ENCODE results near the gene BICDL1. TPM values are rescaled to one million over a fixed set of nuclear protein-coding genes. Genes with fewer than 3 reads are reported as not detected.

The BICDL1 gene
- total RNA-seq, 4 donors from 2014 or later, result 58.6 to 219 (median 61.6) TPM; not detected in 1

- ATAC-seq (ENCODE audit: low FRiP score), result no peak
- TF ChIP-seq, protein P1, sequence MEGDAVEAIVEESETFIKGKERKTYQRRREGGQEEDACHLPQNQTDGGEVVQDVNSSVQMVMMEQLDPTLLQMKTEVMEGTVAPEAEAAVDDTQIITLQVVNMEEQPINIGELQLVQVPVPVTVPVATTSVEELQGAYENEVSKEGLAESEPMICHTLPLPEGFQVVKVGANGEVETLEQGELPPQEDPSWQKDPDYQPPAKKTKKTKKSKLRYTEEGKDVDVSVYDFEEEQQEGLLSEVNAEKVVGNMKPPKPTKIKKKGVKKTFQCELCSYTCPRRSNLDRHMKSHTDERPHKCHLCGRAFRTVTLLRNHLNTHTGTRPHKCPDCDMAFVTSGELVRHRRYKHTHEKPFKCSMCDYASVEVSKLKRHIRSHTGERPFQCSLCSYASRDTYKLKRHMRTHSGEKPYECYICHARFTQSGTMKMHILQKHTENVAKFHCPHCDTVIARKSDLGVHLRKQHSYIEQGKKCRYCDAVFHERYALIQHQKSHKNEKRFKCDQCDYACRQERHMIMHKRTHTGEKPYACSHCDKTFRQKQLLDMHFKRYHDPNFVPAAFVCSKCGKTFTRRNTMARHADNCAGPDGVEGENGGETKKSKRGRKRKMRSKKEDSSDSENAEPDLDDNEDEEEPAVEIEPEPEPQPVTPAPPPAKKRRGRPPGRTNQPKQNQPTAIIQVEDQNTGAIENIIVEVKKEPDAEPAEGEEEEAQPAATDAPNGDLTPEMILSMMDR (IDR thresholded peaks at IDR 0.05), result no peak
- DNase-seq (ENCODE audit: low spot score), result no peak
These were observed 151.6 kb downstream of the BICDL1 start for GRCh38 chr12:120140603-120141002.

DNA sequence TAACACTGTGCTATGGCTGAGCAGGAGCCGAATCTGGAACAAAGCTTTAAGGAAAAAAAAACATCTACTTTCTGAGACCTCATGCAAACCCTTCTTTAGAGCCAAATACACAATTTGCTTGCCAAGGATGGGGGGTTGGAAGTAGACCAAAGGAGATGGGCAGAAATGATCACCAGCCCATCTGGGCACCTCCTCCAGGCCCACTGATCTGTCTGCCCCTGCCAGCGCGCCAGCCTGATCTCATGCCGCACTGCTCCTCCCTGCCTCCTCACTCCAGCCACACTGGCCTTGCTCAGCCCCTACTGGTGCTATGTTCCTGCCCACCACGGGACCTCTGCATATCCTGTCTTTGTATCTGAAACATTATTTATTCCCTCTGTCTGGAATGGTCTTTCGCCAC lies 152.3 kb downstream of the BICDL1 start:
- TF ChIP-seq, protein P1 (IDR thresholded peaks at IDR 0.05), result no peak
- ATAC-seq (ENCODE audit: low FRiP score) (no peak), DNase-seq (ENCODE audit: low spot score) (no peak)

DNA sequence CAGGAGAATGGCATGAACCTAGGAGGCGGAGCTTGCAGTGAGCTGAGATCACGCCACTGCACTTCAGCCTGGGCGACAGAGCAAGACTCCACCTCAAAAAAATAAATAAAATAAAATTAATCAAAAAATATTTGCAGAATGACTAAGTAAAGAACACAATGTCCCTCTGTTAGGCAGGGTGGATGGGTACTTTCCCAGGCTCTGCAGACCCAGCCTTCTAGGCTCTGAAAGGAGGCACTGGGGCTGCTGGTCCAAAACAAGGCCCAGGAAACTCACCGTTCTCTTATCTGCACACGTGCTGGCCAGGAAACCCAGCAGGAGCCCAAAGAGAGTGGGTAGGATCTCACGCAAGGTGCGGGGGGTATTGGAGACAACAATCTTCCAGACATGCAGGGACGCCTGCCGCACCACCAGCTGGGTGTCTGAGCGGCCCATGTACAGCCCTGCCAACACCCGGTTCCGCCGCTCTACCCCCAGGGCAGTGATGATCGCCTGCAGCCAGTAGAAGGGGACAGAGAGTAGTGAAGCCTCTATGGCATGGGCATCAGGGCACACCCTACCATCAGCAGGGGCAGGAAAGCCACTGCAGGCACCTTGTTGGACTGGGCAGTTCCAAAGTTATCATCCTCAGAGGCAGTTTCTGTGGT lies 153.3 kb downstream of the BICDL1 start:
- TF ChIP-seq, protein P1 (IDR thresholded peaks at IDR 0.05), result no peak
- ATAC-seq (ENCODE audit: low FRiP score) (no peak), DNase-seq (ENCODE audit: low spot score) (no peak)

Small RNA genes within 50 kb of the gene (small RNA-seq; reads per million reads assigned to genes)
- gene AC004812.1, result not detected

Other genes with a start within 250 kb of the BICDL1 start
- gene CIT, start 111.9 kb upstream of the BICDL1 start, total RNA-seq, result 1 to 10 TPM in 3 of 4 donors, under 1 TPM in 1; 0.93 to 4.3 (median 3.4) TPM
- 10 to 100 TPM; 22.4 to 36.1 (median 25.9) TPM for gene RAB35, start 127.5 kb downstream of the BICDL1 start, total RNA-seq
- gene GCN1, start 205.5 kb downstream of the BICDL1 start, total RNA-seq, result 10 to 100 TPM; 52.5 to 99.4 (median 72.1) TPM
- 1,000 to 10,000 TPM; 2,289 to 4,489 (median 2,885) TPM for gene RPLP0, start 211.9 kb downstream of the BICDL1 start, total RNA-seq